Right forelimb (tissue), 1 donor: ENCODE results near the gene MAGEB5.
"Not testable (repeated sequence)": the region's sequence is repeated elsewhere in the genome, so short reads cannot be mapped to it uniquely, and the experiment has no call there.

ENCODE experiments used
- DNase-seq: peaks from one replicate; pipeline ENCODE4 v3.0.0-alpha.2; 2018

MAGEB5 gene

GRCh38 chrX:26215869-26216268, at the start of gene MAGEB5:
MAGEB5 (plus strand) TSS chrX:26216169; CDS start chrX:26217302, 1,133 bp downstream.
- DNase-seq, result no peak

- no peak for DNase-seq
These were observed 23.8 kb upstream of the MAGEB5 start, which contains the start of gene MAGEB6 for GRCh38 chrX:26192204-26192603. MAGEB6 (plus strand) TSS chrX:26192440; CDS start chrX:26193847, 1,407 bp downstream.

- no peak for DNase-seq
These were observed 12.4 kb upstream of the MAGEB5 start for GRCh38 chrX:26203561-26203960.

- DNase-seq, result not testable (repeated sequence)
These were observed 11.3 kb upstream of the MAGEB5 start for GRCh38 chrX:26204717-26205116.

- no peak for DNase-seq
These were observed 8.0 kb upstream of the MAGEB5 start for GRCh38 chrX:26208012-26208411.

GRCh38 chrX:26219351-26219750, 3.4 kb downstream of the MAGEB5 start:
- no peak for DNase-seq

GRCh38 chrX:26234177-26234576, 18.2 kb downstream of the MAGEB5 start:
- no peak for DNase-seq

- no peak for DNase-seq
These were observed 37.6 kb downstream of the MAGEB5 start for GRCh38 chrX:26253526-26253925.

- DNase-seq, result no peak
These were observed 38.5 kb downstream of the MAGEB5 start for GRCh38 chrX:26254436-26254835.

GRCh38 chrX:26262121-26262523, 46.2 kb downstream of the MAGEB5 start:
- DNase-seq, result no peak
